HG03103 (cell line): ENCODE data around the gene NAV2.

ENCODE experiments used
- ATAC-seq: cut with Tn5 transposase; IDR thresholded peaks from one replicate; pipeline ENCODE4 v1.9.1; 2021; ENCODE audit warnings: low read depth; ENCODE audit not compliant: unreplicated experiment

Gene NAV2

GRCh38 chr11:19742588-19743292 lies 30.1 kb downstream of the NAV2 start:
- peak; percentile 86 for ATAC-seq

GRCh38 chr11:19743622-19744021 lies 31.0 kb downstream of the NAV2 start:
- ATAC-seq: no peak

- no peak for ATAC-seq
These were observed 31.5 kb downstream of the NAV2 start for GRCh38 chr11:19744130-19744529.

- no peak for ATAC-seq
These were observed 33.4 kb downstream of the NAV2 start for GRCh38 chr11:19746086-19746485.

- ATAC-seq: no peak
These were observed 35.0 kb downstream of the NAV2 start for GRCh38 chr11:19747634-19748033.

GRCh38 chr11:19751055-19751454 lies 38.4 kb downstream of the NAV2 start:
- no peak for ATAC-seq

GRCh38 chr11:19753451-19754106 lies 40.9 kb downstream of the NAV2 start:
- ATAC-seq: no peak

GRCh38 chr11:19756675-19757475 lies 44.2 kb downstream of the NAV2 start:
- no peak for ATAC-seq

GRCh38 chr11:19759389-19759788 lies 46.8 kb downstream of the NAV2 start:
- no peak for ATAC-seq

GRCh38 chr11:19762266-19762665 lies 49.6 kb downstream of the NAV2 start:
- ATAC-seq: no peak

GRCh38 chr11:19763330-19763729 lies 50.7 kb downstream of the NAV2 start:
- no peak for ATAC-seq

- ATAC-seq: no peak
These were observed 53.6 kb downstream of the NAV2 start for GRCh38 chr11:19766206-19766605.

- ATAC-seq: no peak
These were observed 54.2 kb downstream of the NAV2 start for GRCh38 chr11:19766810-19767209.

GRCh38 chr11:19767627-19768151 lies 55.1 kb downstream of the NAV2 start:
- ATAC-seq: no peak

- ATAC-seq: no peak
These were observed 55.6 kb downstream of the NAV2 start for GRCh38 chr11:19768197-19768596.

- ATAC-seq: no peak
These were observed 56.2 kb downstream of the NAV2 start for GRCh38 chr11:19768815-19769214.

- no peak for ATAC-seq
These were observed 57.2 kb downstream of the NAV2 start for GRCh38 chr11:19769820-19770219.

- ATAC-seq: no peak
These were observed 57.6 kb downstream of the NAV2 start for GRCh38 chr11:19770277-19770676.

- no peak for ATAC-seq
These were observed 58.8 kb downstream of the NAV2 start for GRCh38 chr11:19771463-19771862.

GRCh38 chr11:19772480-19772879 lies 59.8 kb downstream of the NAV2 start:
- no peak for ATAC-seq

- ATAC-seq: no peak
These were observed 61.7 kb downstream of the NAV2 start for GRCh38 chr11:19774329-19774728.
